ENCODE results near the gene DHRS3. TPM values are rescaled to one million over a fixed set of nuclear protein-coding genes. Genes with fewer than 3 reads are reported as not detected.

Gene DHRS3
- total and polyA plus RNA-seq, 2 of the 13 experiments (the other 11 are each of a cell fraction or from before 2014, with no cell fraction given) = 48.5 to 90.5 TPM

GRCh38 chr1:12600880-12601633, 17.0 kb downstream of the DHRS3 start (continued):
- TF ChIP-seq NR1H2 (CRISPR knock-in tag; IDR thresholded peaks at IDR 0.05; ENCODE audit: borderline replicate concordance, low read depth) = no peak

DNA sequence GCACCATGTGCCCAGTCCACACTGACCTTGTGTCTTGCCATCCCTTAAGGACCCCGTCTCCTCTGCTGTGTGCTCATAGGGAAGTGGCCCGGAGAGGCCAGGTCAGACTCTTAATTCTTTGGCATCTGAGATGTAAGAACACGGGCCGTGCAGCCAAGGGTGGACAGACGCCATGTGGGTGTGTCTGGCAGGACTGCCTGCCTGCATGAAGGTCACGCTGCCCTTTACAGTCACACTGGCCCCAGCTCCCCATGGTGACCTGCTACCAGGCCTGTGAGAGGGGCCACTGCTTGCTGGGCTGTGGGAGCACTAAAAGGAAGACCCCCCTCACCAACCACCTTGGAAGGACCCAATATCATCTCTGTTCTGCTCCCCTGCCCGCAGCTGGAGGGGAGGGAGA, 17.7 kb downstream of the DHRS3 start:
- ChIA-PET POLR2A (interaction anchor here (1.0 to 17.4 kb wide), 2 partner anchors 17 to 146 kb away, joined by 4 to 357 read pairs; partner anchors contain the start of gene DHRS3), CTCF (ENCODE audit: low intra/inter-chr PET ratio, low total read pairs) (interaction anchor here (4.2 kb wide), 1 partner anchor 19 kb away, joined by 56 read pairs; the partner anchor contains the start of gene DHRS3)
- in situ Hi-C loops (cut with HindIII; ENCODE audit: extremely low pct_ligation_motif_present, low pct_unique_long_range_greater_than_20kb) = no loop called here
- Histone ChIP-seq H4K20me1 (ENCODE audit: insufficient read depth, low read length) (peaks cover 91% of the 10 kb centered on the region), H3K9me3 (ENCODE audit: low read length) (no peaks in the 10 kb centered on the region), H3K36me3 (replicated peaks in 1 of 2; ENCODE audit: control insufficient read depth in 1 of 2, insufficient read depth in 2 of 2, low read length in 2 of 2) (peaks cover 14 to 63% of the 10 kb centered on the region in 2 experiments), H2AFZ (ENCODE audit: low read length) (no peak overlapping the region), H3K9ac (ENCODE audit: insufficient read depth, low read depth, low read length) (no peak overlapping the region), H3K79me2 (ENCODE audit: insufficient read depth, low read length) (peaks cover 87% of the 10 kb centered on the region), H3K27me3 (ENCODE audit: control insufficient read depth in 1 of 2, insufficient read depth in 2 of 2, low read length in 2 of 2) (no peaks in the 10 kb centered on the region), H3K4me2 (ENCODE audit: low read depth, low read length) (no peak overlapping the region), H3K4me1 (ENCODE audit: insufficient read depth, low read length) (peaks cover 90% of the 10 kb centered on the region), H3K4me3 (replicated peaks in 1 of 3; ENCODE audit: insufficient read depth in 1 of 3, low read depth in 2 of 3, low read length in 3 of 3) (no peak overlapping the region), H3K27ac (ENCODE audit: extremely low read length, insufficient read depth, low read length) (no peak overlapping the region)
- intact Hi-C loops (cut with micrococcal nuclease; ENCODE audit: unreplicated experiment) = no loop called here
- DNase-seq (ENCODE audit: low spot score) = no peak
- no peak for TF ChIP-seq TARDBP (CRISPR knock-in tag; IDR thresholded peaks at IDR 0.05)
- TF ChIP-seq ZFY (CRISPR knock-in tag; IDR thresholded peaks at IDR 0.05) = no peak
- no peak for TF ChIP-seq SIN3A (IDR thresholded peaks at IDR 0.05; ENCODE audit: borderline replicate concordance, low read depth, low read length)
- 0 out of 2 replicates have a peak, but pooled peaks have one; percentile 54 for TF ChIP-seq NRL (CRISPR knock-in tag; IDR thresholded peaks at IDR 0.05; ENCODE audit: borderline replicate concordance)
- peak; percentile 64 for TF ChIP-seq AGO2 (optimal IDR thresholded peaks at IDR 0.05; ENCODE audit: low read depth, low read length)
- WGBS (ENCODE audit: low lambda C conversion rate) = 88% methylated on average over 6 of the region's 7 CpGs
- FAIRE-seq = no peak
- no peak for ATAC-seq
- no TSS peak for BruUV-seq (replicated peaks)
